ENCODE data around the gene CADPS.

- no peak for TF ChIP-seq EZH2 (IDR thresholded peaks at IDR 0.05; ENCODE audit: low read depth)
- TF ChIP-seq, protein P1, sequence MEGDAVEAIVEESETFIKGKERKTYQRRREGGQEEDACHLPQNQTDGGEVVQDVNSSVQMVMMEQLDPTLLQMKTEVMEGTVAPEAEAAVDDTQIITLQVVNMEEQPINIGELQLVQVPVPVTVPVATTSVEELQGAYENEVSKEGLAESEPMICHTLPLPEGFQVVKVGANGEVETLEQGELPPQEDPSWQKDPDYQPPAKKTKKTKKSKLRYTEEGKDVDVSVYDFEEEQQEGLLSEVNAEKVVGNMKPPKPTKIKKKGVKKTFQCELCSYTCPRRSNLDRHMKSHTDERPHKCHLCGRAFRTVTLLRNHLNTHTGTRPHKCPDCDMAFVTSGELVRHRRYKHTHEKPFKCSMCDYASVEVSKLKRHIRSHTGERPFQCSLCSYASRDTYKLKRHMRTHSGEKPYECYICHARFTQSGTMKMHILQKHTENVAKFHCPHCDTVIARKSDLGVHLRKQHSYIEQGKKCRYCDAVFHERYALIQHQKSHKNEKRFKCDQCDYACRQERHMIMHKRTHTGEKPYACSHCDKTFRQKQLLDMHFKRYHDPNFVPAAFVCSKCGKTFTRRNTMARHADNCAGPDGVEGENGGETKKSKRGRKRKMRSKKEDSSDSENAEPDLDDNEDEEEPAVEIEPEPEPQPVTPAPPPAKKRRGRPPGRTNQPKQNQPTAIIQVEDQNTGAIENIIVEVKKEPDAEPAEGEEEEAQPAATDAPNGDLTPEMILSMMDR (conservative IDR thresholded peaks at IDR 0.05), result no peak
These were observed 16.8 kb upstream of the CADPS start for GRCh38 chr3:62892045-62892444.

All from PC-9 (cell line).